Thyroid gland (tissue), 4 donors: ENCODE measurements around the gene APOL4. TPM values are rescaled to one million over a fixed set of nuclear protein-coding genes. Genes with fewer than 3 reads are reported as not detected.
"Not testable (repeated sequence)": the region's sequence is repeated elsewhere in the genome, so short reads cannot be mapped to it uniquely, and the experiment has no call there.

Experiments used
- DNase-seq, 2 donors: peaks; one replicate each; pipeline ENCODE4 v3.0.0-alpha.2; 2019
- H3K27ac ChIP-seq, 3 donors: fragments of 200-600 bp; sonication (generic); 1 replicate in 2 of 3; 2 replicates in 1 of 3; pipeline ENCODE4 v1.5.1; 2016 to 2019; ENCODE audit warnings: mild to moderate bottlenecking in 1 of 3, moderate library complexity in 1 of 3
- H3K27me3 ChIP-seq: fragments of 200-600 bp; sonication (generic); one replicate; pipeline ENCODE4 v1.5.1; 2019
- H3K36me3 ChIP-seq, 2 donors: fragments of 200-600 bp; sonication (generic); one replicate each; pipeline ENCODE4 v1.5.1; 2016 to 2019
- H3K4me1 ChIP-seq, 2 donors: fragments of 200-600 bp; sonication (generic); one replicate each; pipeline ENCODE4 v1.5.1; 2017 to 2019
- H3K4me3 ChIP-seq, 3 donors: fragments of 200-600 bp; sonication (generic); replicated peaks in 1 of 3; 1 replicate in 2 of 3; 2 replicates in 1 of 3; pipeline ENCODE4 v1.5.1; 2016; ENCODE audit warnings: mild to moderate bottlenecking in 1 of 3
- H3K9me3 ChIP-seq: fragments of 200-600 bp; sonication (generic); one replicate; pipeline ENCODE4 v1.5.1; 2017
- CTCF ChIP-seq, 6 experiments: fragments of 200-600 bp in 3 of 6; fragments of 450-650 bp in 3 of 6; sonication (generic) in 3 of 6; IDR thresholded peaks; one replicate each; pipeline ENCODE4 v1.5.1; 2016 to 2019; ENCODE audit warnings: antibody characterized with exemption in 6 of 6, mild to moderate bottlenecking in 2 of 6, inconsistent platforms in 1 of 6, moderate library complexity in 1 of 6
- POLR2A ChIP-seq, 2 donors: fragments of 450-650 bp; IDR thresholded peaks; one replicate each; pipeline ENCODE4 v1.6.1; 2017; ENCODE audit warnings: antibody characterized with exemption in 2 of 2, mild to moderate bottlenecking in 2 of 2, moderate library complexity in 1 of 2
- WGBS, 2 donors: methylation state at CpG; one replicate each; pipeline ENCODE4 v1.1.5; 2017; 5-methylcytosine and 5-hydroxymethylcytosine counted together
- intact Hi-C: fragments of 100-400 bp; cut with DNase I; formaldehyde crosslinking; loops from one replicate; pipeline ENCODE4 v1.15.1; 2023
- total RNA-seq, 4 donors: library from RNA; depleted of rRNA; stranded (reverse); fragments of >200 nt; gene quantifications; one replicate each; pipeline ENCODE4 v1.2.3, GENCODE V29; 2016

Gene APOL4
- 10 to 100 TPM in 1 of 4 donors, 1 to 10 TPM in 2, not detected in 1; 5.8 to 16.1 (median 7.5) TPM for total RNA-seq

- Histone ChIP-seq H3K36me3 (no peaks in the 10 kb centered on the region), H3K27ac (no peak within 1 kb of the TSS), H3K27me3 (no peaks in the 10 kb centered on the region), H3K4me1 (peaks cover 0 to 10% of the 10 kb centered on the region in 2 donors), H3K4me3 (no peak within 1 kb of the TSS), H3K9me3 (no peaks in the 10 kb centered on the region)
- peak; percentile 52 to 58 for DNase-seq
- 41 to 60% methylated on average over 10 to 13 of the region's 13 CpGs for WGBS, 2 donors
- intact Hi-C loops: no loop called here
- TF ChIP-seq CTCF (IDR thresholded peaks at IDR 0.05) (no peak), POLR2A (IDR thresholded peaks at IDR 0.05) (no peak)
Measured at GRCh38 chr22:36201630-36202319, at the start of gene APOL4. APOL4 (minus strand) TSS chr22:36201809; CDS start chr22:36201734, 75 bp downstream.

GRCh38 chr22:36250292-36250960, 48.8 kb upstream of the APOL4 start:
- peaks cover 0 to 29% of the 10 kb centered on the region in 2 donors for H3K4me1 ChIP-seq
- intact Hi-C loops, H3K27me3 ChIP-seq, H3K27ac ChIP-seq, DNase-seq, H3K4me3 ChIP-seq, H3K9me3 ChIP-seq, H3K36me3 ChIP-seq: not testable (repeated sequence)
- 91 to 92% methylated on average over 24 of the region's 24 CpGs for WGBS, 2 donors

GRCh38 chr22:36249160-36249559, 47.6 kb upstream of the APOL4 start:
- Histone ChIP-seq H3K4me3 (no peak overlapping the region), H3K9me3 (no peaks in the 10 kb centered on the region), H3K4me1 (peaks cover 0 to 18% of the 10 kb centered on the region in 2 donors), H3K27ac (no peak overlapping the region), H3K27me3 (no peaks in the 10 kb centered on the region), H3K36me3 (no peaks in the 10 kb centered on the region)
- intact Hi-C loops: no loop called here
- WGBS, 2 donors: 86 to 97% methylated on average over 2 of the region's 2 CpGs
- DNase-seq: no peak
- no peak for TF ChIP-seq POLR2A (IDR thresholded peaks at IDR 0.05)

- Histone ChIP-seq H3K4me3 (no peak overlapping the region), H3K9me3 (no peaks in the 10 kb centered on the region), H3K4me1 (peaks cover 0 to 6% of the 10 kb centered on the region in 2 donors), H3K27ac (no peak overlapping the region), H3K36me3 (no peaks in the 10 kb centered on the region), H3K27me3 (no peaks in the 10 kb centered on the region)
- TF ChIP-seq POLR2A (IDR thresholded peaks at IDR 0.05): no peak
- no peak for TF ChIP-seq CTCF (IDR thresholded peaks at IDR 0.05)
- 63 to 79% methylated on average over 5 of the region's 5 CpGs for WGBS, 2 donors
- no peak for DNase-seq
- intact Hi-C loops: no loop called here
Measured at GRCh38 chr22:36247955-36248354, 46.3 kb upstream of the APOL4 start.

- Histone ChIP-seq H3K4me3 (no peak overlapping the region), H3K27me3 (no peaks in the 10 kb centered on the region), H3K4me1 (no peaks in the 10 kb centered on the region), H3K27ac (no peak overlapping the region), H3K36me3 (no peaks in the 10 kb centered on the region), H3K9me3 (no peaks in the 10 kb centered on the region)
- TF ChIP-seq CTCF (IDR thresholded peaks at IDR 0.05): no peak
- TF ChIP-seq POLR2A (IDR thresholded peaks at IDR 0.05): no peak
- intact Hi-C loops: no loop called here
- 56 to 62% methylated on average over 3 of the region's 3 CpGs for WGBS, 2 donors
- no peak for DNase-seq
Measured at GRCh38 chr22:36246718-36247117, 45.1 kb upstream of the APOL4 start.

- Histone ChIP-seq H3K27me3 (no peaks in the 10 kb centered on the region), H3K4me3 (no peak overlapping the region), H3K4me1 (no peaks in the 10 kb centered on the region), H3K36me3 (no peaks in the 10 kb centered on the region), H3K27ac (no peak overlapping the region), H3K9me3 (no peaks in the 10 kb centered on the region)
- no peak for TF ChIP-seq POLR2A (IDR thresholded peaks at IDR 0.05)
- no peak for TF ChIP-seq CTCF (IDR thresholded peaks at IDR 0.05)
- WGBS, 2 donors: 70 to 81% methylated on average over 4 of the region's 4 CpGs
- DNase-seq: no peak
- intact Hi-C loops: no loop called here
Measured at GRCh38 chr22:36245805-36246356, 44.3 kb upstream of the APOL4 start.
